LHCN-M2 (cell line): Measurements from ENCODE around the gene TNFRSF18. TPM values are rescaled to one million over a fixed set of nuclear protein-coding genes. Genes with fewer than 3 reads are reported as not detected.

Source experiments
- DNase-seq: peaks from one replicate; pipeline ENCODE4 v3.0.0-alpha.2; 2012; ENCODE audit warnings: low read depth
- total RNA-seq: library from RNA; depleted of rRNA; stranded (reverse); fragments of >200 nt; gene quantifications from 2 replicates; pipeline ENCODE4 v1.2.3, GENCODE V29; 2014

Gene TNFRSF18
- total RNA-seq, 1 experiment from 2014 or later = not detected

GRCh38 chr1:1166642-1167397 is 39.6 kb downstream of the TNFRSF18 start:
- no peak for DNase-seq

DNA sequence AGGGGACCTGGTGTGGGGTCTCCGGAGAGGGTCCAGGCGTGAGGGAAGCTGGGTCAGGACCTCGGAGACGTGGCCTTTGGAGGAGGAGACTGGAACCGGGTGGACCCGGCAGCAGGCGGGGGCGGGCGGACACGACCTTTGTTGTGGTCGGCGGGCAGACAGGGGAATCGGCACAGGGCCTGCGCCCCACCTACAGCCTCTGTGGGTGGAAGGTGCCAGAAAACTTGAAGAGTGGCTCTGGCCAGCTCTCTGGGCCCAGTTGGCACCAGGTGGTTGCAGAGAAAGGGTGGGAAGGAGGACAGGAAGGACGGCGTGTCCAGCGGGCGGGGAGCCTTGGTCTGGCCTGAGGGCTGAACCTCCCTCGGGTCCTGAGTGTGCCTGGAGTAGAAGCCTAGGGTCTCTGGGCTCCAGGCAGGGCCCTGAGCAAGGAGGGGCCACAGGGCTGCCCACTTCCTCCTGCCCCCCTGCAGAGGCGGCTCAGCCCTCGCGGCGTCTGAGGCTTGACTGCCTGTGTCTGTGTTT is 40.4 kb downstream of the TNFRSF18 start:
- DNase-seq = no peak

DNA sequence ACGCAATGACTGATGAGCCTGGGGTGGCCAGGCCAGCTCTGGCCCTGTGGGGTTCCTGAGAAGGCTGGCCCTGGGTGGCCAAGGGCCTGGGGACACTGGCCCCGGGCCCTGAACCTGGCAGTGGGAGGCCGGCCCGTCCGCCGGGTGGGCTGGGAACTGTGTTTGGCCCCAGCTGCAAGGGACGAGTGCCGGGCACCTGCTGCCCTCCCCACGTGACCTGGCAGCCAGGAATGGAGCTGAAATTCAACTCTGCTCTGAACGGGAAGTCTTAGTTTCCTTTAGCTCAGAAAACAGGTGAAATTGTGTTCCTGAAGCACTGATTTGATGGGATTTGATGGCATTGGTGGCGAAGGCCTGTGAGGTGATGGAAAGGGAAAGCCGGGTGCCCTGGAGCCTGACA is 40.9 kb downstream of the TNFRSF18 start:
- no peak for DNase-seq

DNA sequence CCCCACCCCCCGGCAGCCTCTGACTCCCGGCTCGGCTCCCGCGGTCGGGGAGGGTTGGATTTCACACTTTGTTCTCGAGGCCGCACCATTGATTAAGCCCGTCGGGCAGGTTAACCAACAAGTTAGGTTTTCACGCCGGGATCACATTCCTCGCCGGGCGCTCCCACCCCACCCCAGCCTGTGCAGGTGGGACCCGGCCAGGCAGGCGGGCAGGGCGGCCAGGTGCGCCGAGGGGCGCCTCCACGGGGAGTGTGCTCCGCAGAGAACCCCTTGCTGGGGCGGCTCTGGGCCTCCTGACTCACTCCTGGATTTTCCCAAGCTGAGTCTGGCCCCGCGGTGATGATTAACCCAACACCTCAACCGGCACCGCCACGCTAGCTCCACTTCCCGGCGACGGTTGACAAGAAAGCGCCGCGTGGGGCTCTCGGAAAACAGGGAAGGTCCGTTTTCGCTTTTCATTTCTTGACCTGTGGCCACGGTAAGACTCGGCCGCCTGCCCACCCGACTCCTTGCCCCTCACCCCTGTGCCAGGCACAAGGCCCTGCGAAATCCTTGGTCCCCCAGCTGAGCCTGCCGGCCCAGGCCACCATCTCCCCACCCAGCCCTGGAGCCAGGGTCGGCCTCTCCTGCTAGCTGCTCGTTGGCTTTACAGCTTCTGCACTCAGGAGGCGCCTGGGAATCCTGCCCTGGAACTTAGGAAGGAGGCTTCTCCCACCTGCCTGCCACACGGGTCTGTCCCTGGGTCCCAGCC is 41.5 kb downstream of the TNFRSF18 start:
- no peak for DNase-seq

- DNase-seq = no peak
These were observed 42.1 kb downstream of the TNFRSF18 start for GRCh38 chr1:1164361-1164700.

DNA sequence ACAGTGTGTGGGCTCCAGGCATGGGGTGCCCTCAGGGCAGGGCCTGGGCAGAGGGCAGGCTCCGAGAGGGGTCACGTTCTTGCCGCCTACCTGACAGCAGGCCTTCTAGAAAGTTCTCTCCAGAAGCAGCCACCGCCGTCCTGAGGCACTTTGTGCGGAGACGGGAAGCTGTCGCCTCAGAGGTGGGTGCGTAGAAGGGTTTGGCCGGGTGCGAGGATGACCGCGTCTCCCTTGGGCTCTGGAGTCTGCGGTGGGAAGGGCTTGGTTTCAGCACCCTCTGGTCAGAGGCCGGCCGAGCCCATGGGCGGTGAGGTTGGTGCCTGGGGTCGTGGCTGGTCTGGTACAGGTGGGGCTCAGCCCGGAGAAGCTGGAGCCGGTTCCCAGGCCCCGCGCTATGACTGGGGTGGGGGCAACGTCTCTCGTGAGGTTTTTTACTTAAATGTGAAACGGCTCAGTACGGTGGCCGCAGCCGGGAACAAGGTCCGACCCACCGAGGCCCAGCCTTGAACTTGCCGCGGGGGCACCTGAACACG is 42.8 kb downstream of the TNFRSF18 start:
- DNase-seq = no peak

DNA sequence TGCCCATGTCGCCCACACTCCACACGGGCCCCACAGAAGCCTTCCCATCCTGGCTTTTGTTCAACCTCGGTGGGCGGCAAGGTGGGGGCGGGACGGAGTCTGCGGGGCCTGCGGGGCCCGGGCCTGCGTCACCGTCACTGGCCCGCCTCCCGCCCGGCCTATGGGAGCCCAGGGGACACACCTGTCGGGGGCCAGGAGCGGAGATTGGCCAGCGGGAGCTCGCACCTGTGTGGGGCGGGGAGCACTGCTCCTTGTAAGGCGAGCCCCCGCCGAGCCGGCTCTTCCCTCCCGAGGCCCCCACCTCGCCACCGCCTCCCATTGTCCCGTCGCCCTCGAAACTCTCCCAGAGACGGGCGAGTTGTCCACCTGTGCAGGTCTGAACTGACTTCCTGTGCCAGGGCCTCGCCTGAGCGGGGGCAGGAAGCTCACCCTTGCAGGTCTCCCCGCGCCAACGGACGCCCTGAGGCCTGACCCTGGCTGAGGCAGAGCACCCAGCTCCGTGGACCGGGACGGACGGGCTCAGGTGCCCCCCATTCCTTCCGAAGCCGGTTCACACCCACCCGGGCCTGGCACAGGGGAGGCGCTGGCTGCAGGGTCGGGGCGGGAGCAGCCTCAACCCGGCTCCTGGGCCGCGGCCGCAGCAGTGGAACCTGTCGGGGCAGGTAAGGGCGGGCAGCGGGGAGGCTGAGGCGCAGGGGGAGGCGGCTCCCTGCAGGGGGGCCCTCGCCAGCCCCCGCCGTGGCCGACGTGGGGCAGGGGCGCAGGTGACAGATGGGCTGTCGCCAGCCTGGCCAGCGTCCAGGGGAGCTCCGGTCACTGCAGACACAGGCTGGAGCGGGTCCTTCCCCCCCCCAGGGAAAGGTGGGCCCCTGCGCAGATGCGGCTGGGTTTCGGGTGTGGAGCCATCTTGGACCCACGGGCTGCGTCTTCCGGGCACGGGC is 43.5 kb downstream of the TNFRSF18 start:
- DNase-seq = no peak

- no peak for DNase-seq
These were observed 44.7 kb downstream of the TNFRSF18 start for GRCh38 chr1:1161683-1162079.

DNA sequence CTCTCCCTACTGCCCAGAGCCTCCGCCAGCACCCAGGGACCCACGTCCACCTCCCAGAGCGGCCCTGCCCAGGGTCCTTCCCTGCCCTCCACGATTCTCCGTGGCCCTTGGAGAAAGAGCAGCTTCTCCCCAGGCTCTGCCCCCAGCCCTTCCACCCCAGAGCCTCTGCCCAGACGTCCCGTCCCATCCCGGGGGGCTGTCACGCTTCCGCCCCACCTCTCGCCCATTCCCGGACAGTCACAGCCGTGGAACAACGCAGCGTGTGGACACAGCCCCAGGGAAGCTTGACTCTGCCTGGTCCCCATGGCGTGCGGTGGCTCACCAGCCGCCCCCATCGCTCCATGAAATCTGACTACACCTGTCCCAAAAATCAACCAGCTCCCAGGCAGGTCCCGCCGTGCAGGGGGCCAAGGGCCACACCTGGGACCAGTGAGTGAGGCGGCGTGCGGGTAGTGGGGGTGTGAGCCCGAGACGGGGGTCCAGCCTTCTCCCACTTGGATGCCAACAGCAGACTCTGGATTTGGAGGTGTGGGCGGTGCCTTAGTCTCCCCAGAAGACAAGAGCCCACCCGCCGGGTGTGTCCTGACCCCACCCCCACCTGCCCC is 45.2 kb downstream of the TNFRSF18 start:
- DNase-seq = no peak

GRCh38 chr1:1160281-1160930 is 46.0 kb downstream of the TNFRSF18 start:
- no peak for DNase-seq

DNA sequence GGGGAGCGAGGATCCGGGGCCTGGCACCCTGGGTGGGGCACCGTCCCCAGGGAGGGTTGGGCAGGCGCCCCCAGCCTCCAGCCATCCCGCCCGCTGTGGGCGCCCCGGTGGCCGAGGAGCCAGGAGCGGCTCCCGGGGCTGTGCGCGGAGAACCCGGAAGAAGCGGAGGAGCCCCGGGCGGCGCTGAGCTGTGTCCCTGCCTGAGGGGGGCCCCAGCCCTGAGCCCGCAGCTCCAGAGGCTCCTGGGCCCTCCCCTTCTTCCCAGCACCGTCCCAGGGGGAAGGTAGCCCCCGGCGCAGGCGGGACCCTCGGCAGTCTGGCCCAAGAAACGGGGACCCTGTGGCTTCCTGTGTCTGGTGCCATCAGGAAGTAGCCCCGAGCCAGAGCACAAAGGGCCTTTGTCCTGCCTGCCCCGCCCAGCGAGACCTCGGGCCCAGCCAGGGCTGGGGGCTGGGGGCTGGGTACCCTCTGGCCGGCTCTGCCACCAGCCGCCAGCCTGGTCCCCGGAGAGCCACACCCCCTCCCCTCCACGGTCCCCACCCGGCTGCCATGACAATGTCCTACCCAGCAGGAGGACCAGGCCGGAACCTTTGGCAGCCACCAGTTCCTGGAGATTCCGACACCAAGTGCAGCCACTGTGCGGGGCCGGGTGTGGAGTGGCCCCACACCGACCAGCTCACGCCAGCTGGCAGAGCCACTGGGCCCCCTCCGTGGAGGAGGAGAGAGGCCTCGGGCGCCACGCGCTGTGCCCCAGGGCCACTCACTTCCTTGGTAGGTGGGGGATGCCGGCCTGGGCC is 48.3 kb downstream of the TNFRSF18 start:
- DNase-seq = peak; percentile 11

DNA sequence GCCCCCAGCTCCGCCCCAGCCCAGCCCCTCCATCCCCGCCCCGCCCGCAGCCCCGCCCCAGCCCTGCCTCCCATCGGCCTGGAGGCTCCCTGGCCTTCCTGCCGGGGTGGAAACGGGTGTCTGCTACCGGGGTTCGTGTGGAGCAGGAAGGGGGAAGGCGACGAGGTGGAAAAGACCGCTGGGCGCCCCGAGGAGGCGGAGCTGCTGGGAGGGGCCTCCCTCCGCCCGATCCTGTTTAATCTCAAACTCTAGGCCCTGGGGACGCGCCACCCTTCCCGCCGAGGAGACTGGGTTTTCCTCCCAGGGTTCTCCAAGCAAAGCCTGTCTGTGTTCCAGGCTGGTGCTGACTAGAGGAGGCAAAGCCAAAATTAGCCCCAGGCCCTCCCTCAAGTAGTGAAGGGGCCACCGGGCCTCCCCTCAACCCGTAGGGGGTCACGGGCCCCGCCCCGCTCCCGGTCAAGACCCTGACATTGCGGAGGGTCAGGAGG is 48.9 kb downstream of the TNFRSF18 start:
- peak; percentile 80 for DNase-seq

- no peak for DNase-seq
These were observed 49.4 kb downstream of the TNFRSF18 start for GRCh38 chr1:1157033-1157365.

DNA sequence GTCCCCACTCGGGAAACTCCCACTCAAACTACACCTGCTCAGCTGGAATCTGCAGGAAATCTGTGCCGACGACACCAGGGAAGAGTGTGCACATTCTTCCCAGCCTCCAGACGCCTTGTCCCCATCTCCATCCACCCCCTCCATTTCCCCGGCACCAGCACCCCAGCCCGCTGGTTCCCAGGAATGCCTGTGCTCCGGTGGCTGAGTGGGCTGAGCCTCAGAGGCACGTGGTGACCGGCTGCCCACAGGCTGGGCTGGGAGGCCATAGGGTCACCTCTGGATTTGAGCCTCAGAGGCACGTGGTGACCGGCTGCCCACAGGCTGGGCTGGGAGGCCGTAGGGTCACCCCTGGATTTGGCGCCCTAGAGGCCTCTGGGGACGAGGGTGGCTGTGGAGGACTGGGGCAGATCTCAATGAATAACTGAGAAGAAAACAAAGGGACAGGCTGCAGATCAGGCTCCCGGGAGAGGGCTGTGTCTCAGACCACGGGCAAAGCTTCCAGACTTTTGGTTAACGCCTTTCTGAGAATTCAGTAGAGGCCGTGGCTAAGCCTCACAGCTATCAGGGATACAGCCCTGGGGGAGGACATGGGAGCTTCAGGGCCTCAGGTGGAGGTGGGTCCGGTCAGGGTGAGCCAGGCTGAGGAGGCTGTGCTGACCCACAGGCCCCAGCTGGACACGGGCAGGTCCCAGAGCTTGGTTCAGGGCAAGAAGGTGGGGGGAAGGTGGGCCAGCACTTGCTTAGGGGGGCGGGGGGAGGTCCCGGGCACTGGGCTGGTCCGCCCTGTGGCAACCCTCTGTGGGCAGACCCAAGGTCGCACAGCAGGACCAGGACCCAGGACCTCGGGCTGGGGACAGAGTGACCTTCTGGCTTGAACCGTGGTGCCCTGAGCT is 50.0 kb downstream of the TNFRSF18 start:
- no peak for DNase-seq

- no peak for DNase-seq
These were observed 51.1 kb downstream of the TNFRSF18 start for GRCh38 chr1:1155258-1155657.

- peak; percentile 24 for DNase-seq
These were observed 52.5 kb downstream of the TNFRSF18 start for GRCh38 chr1:1153874-1154273.
